SU-DHL-6 (cell line): Measurements from ENCODE around the gene ADAMTS19.

Source experiments
- EZH2phosphoT487 ChIP-seq: fragments of 200-600 bp; sonication (generic), shearing (Covaris generic); conservative IDR thresholded peaks from 2 replicates; pipeline ENCODE4 v1.6.1; 2018; ENCODE audit warnings: mild to moderate bottlenecking, antibody characterized with exemption, low read length, moderate library complexity, mixed read lengths
- TF ChIP-seq, protein P1 (sequence below): fragments of 200-600 bp; sonication (generic); IDR thresholded peaks from one replicate; pipeline ENCODE4 v1.5.1; 2017; ENCODE audit warnings: antibody characterized with exemption, mild to moderate bottlenecking, low read length, moderate library complexity; ENCODE audit not compliant: insufficient read depth, poor library complexity, severe bottlenecking

DNA sequence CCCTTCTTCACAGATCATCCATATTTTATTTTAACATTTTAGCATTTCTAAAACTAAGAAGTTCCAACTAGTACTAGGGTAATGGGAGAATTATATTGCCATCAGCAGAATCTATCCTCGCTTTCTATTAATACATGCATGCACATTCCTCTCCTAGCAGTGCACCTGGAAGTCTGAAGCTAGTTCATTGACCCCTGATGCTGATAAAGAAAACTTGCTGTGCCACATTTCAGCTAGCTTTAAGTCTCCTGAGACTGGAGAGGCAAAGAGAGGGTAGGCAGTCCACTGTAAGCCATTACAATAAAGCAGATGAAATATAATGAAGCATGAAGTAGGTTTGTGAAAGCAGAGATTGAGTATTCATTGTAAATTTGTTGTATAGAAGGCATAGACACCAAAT, 303.6 kb downstream of the ADAMTS19 start:
- TF ChIP-seq, protein P1, sequence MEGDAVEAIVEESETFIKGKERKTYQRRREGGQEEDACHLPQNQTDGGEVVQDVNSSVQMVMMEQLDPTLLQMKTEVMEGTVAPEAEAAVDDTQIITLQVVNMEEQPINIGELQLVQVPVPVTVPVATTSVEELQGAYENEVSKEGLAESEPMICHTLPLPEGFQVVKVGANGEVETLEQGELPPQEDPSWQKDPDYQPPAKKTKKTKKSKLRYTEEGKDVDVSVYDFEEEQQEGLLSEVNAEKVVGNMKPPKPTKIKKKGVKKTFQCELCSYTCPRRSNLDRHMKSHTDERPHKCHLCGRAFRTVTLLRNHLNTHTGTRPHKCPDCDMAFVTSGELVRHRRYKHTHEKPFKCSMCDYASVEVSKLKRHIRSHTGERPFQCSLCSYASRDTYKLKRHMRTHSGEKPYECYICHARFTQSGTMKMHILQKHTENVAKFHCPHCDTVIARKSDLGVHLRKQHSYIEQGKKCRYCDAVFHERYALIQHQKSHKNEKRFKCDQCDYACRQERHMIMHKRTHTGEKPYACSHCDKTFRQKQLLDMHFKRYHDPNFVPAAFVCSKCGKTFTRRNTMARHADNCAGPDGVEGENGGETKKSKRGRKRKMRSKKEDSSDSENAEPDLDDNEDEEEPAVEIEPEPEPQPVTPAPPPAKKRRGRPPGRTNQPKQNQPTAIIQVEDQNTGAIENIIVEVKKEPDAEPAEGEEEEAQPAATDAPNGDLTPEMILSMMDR: no peak
- no peak for TF ChIP-seq EZH2phosphoT487
